ENCODE data around the gene CRB3.

DNA sequence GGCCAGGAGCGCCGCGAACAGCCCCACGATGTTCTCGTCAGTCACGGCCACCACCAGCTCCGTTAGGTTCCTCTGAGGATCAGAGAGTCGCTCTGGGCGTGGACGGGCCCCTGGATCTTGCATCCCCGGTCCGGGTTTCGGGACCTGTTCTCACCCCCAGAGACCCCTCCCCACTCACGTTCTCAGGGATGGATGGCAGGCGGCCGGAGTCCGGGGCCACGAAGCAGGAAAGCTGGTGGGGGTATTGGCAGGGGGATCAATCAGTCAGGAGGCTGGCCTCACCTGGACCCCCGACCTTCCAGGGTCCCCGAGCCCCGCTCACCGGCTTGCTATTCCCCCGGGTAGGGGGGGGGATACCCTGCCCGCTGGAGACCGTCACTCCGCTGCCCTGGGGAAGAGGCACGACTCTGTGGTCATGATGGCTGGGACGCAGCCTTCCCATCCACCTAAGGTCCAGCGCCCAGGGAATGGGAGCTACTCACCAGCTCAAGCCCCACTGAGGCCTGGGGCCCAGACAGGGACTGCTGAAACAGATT, 12.9 kb downstream of the CRB3 start:
- TF ChIP-seq, protein P1, sequence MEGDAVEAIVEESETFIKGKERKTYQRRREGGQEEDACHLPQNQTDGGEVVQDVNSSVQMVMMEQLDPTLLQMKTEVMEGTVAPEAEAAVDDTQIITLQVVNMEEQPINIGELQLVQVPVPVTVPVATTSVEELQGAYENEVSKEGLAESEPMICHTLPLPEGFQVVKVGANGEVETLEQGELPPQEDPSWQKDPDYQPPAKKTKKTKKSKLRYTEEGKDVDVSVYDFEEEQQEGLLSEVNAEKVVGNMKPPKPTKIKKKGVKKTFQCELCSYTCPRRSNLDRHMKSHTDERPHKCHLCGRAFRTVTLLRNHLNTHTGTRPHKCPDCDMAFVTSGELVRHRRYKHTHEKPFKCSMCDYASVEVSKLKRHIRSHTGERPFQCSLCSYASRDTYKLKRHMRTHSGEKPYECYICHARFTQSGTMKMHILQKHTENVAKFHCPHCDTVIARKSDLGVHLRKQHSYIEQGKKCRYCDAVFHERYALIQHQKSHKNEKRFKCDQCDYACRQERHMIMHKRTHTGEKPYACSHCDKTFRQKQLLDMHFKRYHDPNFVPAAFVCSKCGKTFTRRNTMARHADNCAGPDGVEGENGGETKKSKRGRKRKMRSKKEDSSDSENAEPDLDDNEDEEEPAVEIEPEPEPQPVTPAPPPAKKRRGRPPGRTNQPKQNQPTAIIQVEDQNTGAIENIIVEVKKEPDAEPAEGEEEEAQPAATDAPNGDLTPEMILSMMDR (conservative IDR thresholded peaks at IDR 0.05): no peak
- no peak for TF ChIP-seq ZFX (IDR thresholded peaks at IDR 0.05)
